K562 (cell line): ENCODE measurements around the gene PSMB7. TPM values are rescaled to one million over a fixed set of nuclear protein-coding genes. Genes with fewer than 3 reads are reported as not detected.

Experiments used
- ATAC-seq: fragments of 200-7000 bp; cut with Tn5 transposase; 3 replicates; pipeline ENCODE4 v1.9.1; 2020; ENCODE audit warnings: moderate library complexity
- BruUV-seq: library from RNA; stranded (reverse); fragments of 400-500 nt; replicated peaks from 2 replicates; lab custom pipeline; 2021; lab: Mats Ljungman, UMichigan
- CTCF ChIA-PET: fragments of 300-600 bp; formaldehyde crosslinking; extraction: SDS; loops from one replicate; lab custom pipeline; 2021; ENCODE audit warnings: low intra/inter-chr PET ratio; lab: Yijun Ruan, JAX
- POLR2A ChIA-PET: fragments of 300-600, 350-650 bp; sonication (Branson Sonifier 250); formaldehyde crosslinking; extraction: SDS; loops from one replicate; lab custom pipeline; 2021; ENCODE audit warnings: antibody characterized with exemption, inconsistent platforms; lab: Yijun Ruan, JAX
- DNase-seq, 4 experiments: peaks; one replicate each; pipeline versions ENCODE4 v3.0.0 to v3.0.0-alpha.2; 2011 to 2018; ENCODE audit warnings: low spot score in 3 of 4, mixed read lengths in 3 of 4; ENCODE audit errors: extremely low read depth in 1 of 4
- FAIRE-seq: peaks from 2 replicates; lab custom pipeline; 2011; peaks lifted over from hg19 to GRCh38; lab: Jason Lieb, UNC
- H2AFZ ChIP-seq: 2 replicates; pipeline ENCODE4 v1.6.0; 2011; ENCODE audit warnings: low read depth, low read length, control low read depth, inconsistent platforms
- H3K27ac ChIP-seq: fragments of 200-600 bp; 3 replicates; pipeline ENCODE4 v1.8.0; 2011; ENCODE audit warnings: low read depth, mild to moderate bottlenecking, control low read depth, inconsistent platforms, low read length, moderate library complexity, mixed read lengths; ENCODE audit errors: extremely low read depth
- H3K27me3 ChIP-seq, 2 experiments: fragments of 300-600 bp in 1 of 2; 2 replicates in 1 of 2; 3 replicates in 1 of 2; pipeline versions ENCODE4 v1.6.0 to v1.8.0; 2011; ENCODE audit warnings: inconsistent platforms in 2 of 2, low read length in 2 of 2, mild to moderate bottlenecking in 1 of 2, mixed read lengths in 1 of 2, moderate library complexity in 1 of 2; ENCODE audit not compliant: control insufficient read depth in 2 of 2, insufficient read depth in 2 of 2
- H3K36me3 ChIP-seq: fragments of 300-600 bp; 3 replicates; pipeline ENCODE4 v1.8.0; 2011; ENCODE audit warnings: mild to moderate bottlenecking, low read length, inconsistent platforms; ENCODE audit not compliant: control insufficient read depth, insufficient read depth
- H3K4me1 ChIP-seq, 2 experiments: fragments of 200-600 bp in 1 of 2; replicated peaks in 1 of 2; 2 replicates in 1 of 2; 3 replicates in 1 of 2; pipeline versions ENCODE4 v1.5.1 to v1.8.0; 2011; ENCODE audit warnings: inconsistent platforms in 2 of 2, low read length in 2 of 2, mild to moderate bottlenecking in 1 of 2, mixed read lengths in 1 of 2, moderate library complexity in 1 of 2; ENCODE audit not compliant: control insufficient read depth in 2 of 2, insufficient read depth in 2 of 2
- H3K4me2 ChIP-seq: 2 replicates; pipeline ENCODE4 v1.6.1; 2011; ENCODE audit warnings: low read length, control low read depth, inconsistent platforms, mixed read lengths; ENCODE audit not compliant: insufficient read depth
- H3K4me3 ChIP-seq: fragments of 200-600 bp; sonication (generic), shearing (Covaris generic); 2 replicates; pipeline ENCODE4 v1.5.1; 2016; ENCODE audit warnings: control low read depth, inconsistent platforms
- H3K79me2 ChIP-seq: fragments of 200-600 bp; 3 replicates; pipeline ENCODE4 v1.8.0; 2011; ENCODE audit warnings: low read length, inconsistent platforms; ENCODE audit not compliant: control insufficient read depth, insufficient read depth
- H3K9ac ChIP-seq, 2 experiments: 2 replicates each; pipeline versions ENCODE4 v1.6.0 to v1.6.1; 2011; ENCODE audit warnings: low read depth in 2 of 2, low read length in 2 of 2, control low read depth in 1 of 2, inconsistent platforms in 1 of 2, mild to moderate bottlenecking in 1 of 2, mixed read lengths in 1 of 2; ENCODE audit not compliant: insufficient read depth in 1 of 2
- H3K9me1 ChIP-seq: one replicate; pipeline ENCODE4 v1.6.0; 2011; ENCODE audit warnings: inconsistent platforms, mild to moderate bottlenecking, low read length, moderate library complexity; ENCODE audit not compliant: control insufficient read depth, insufficient read depth
- H3K9me3 ChIP-seq: replicated peaks from 2 replicates; pipeline ENCODE4 v1.5.1; 2011; ENCODE audit warnings: low read depth, low read length, inconsistent platforms; ENCODE audit not compliant: control insufficient read depth, insufficient read depth
- H4K20me1 ChIP-seq: replicated peaks from 2 replicates; pipeline ENCODE4 v1.6.1; 2011; ENCODE audit warnings: low read length, inconsistent platforms, mixed read lengths; ENCODE audit not compliant: control insufficient read depth, insufficient read depth
- CTCF ChIP-seq, 3 experiments: IDR thresholded peaks in 2 of 3; conservative IDR thresholded peaks in 1 of 3; 2 replicates each; pipeline ENCODE4 v1.5.1; 2011 to 2012; ENCODE audit warnings: low read length in 3 of 3, mild to moderate bottlenecking in 3 of 3, control low read depth in 2 of 3, improper control_type of control experiment in 1 of 3, inconsistent platforms in 1 of 3, low read depth in 1 of 3, mixed read lengths in 1 of 3, moderate library complexity in 1 of 3; ENCODE audit not compliant: insufficient read depth in 2 of 3
- FOXP1 ChIP-seq: sonication (generic); formaldehyde crosslinking; IDR thresholded peaks from 2 replicates; pipeline ENCODE4 v1.8.0; 2022; ENCODE audit warnings: mild to moderate bottlenecking, missing genetic modification reagents
- HES1 ChIP-seq: fragments of 450-650 bp; IDR thresholded peaks from 2 replicates; pipeline ENCODE4 v1.6.1; 2016; ENCODE audit warnings: low read depth, mild to moderate bottlenecking, moderate library complexity
- HNRNPUL1 ChIP-seq: fragments of 200-400 bp; formaldehyde crosslinking; IDR thresholded peaks from 2 replicates; pipeline ENCODE4 v1.6.1; 2017; ENCODE audit warnings: low read length
- MEF2A ChIP-seq: IDR thresholded peaks from 2 replicates; pipeline ENCODE4 v1.6.1; 2011; ENCODE audit warnings: low read depth, mild to moderate bottlenecking, low read length, moderate library complexity; ENCODE audit not compliant: control insufficient read depth
- RFX1 ChIP-seq: fragments of 450-650 bp; IDR thresholded peaks from 2 replicates; pipeline ENCODE4 v1.6.1; 2016; ENCODE audit warnings: mild to moderate bottlenecking, moderate library complexity
- SAFB2 ChIP-seq: fragments of 200-400 bp; formaldehyde crosslinking; IDR thresholded peaks from 2 replicates; pipeline ENCODE4 v1.6.1; 2018; ENCODE audit warnings: borderline replicate concordance, low read length, low read depth, moderate library complexity; ENCODE audit not compliant: severe bottlenecking
- TEAD1 ChIP-seq, 2 experiments: fragments of 450-650 bp in 1 of 2; sonication (generic) in 1 of 2; formaldehyde crosslinking; IDR thresholded peaks; 2 replicates each; pipeline versions ENCODE4 v1.4.0 to v1.8.0; 2020 to 2022; ENCODE audit warnings: mild to moderate bottlenecking in 2 of 2, missing genetic modification reagents in 1 of 2
- TSHZ1 ChIP-seq: fragments of 250-450 bp; sonication (Bioruptor Pico); IDR thresholded peaks from 2 replicates; pipeline ENCODE4 v1.4.0; 2020; ENCODE audit warnings: mild to moderate bottlenecking, moderate library complexity
- ZBTB34 ChIP-seq: fragments of 250-450 bp; sonication (Bioruptor Pico); IDR thresholded peaks from 2 replicates; pipeline ENCODE4 v1.8.0; 2021; ENCODE audit warnings: mild to moderate bottlenecking, moderate library complexity
- ZNF398 ChIP-seq: fragments of 250-450 bp; sonication (Bioruptor Pico); IDR thresholded peaks from 2 replicates; pipeline ENCODE4 v1.8.0; 2021; ENCODE audit warnings: moderate library complexity, mild to moderate bottlenecking, inconsistent platforms
- ZNF699 ChIP-seq: fragments of 250-450 bp; sonication (Bioruptor Pico); IDR thresholded peaks from 2 replicates; pipeline ENCODE4 v1.8.0; 2021; ENCODE audit warnings: mild to moderate bottlenecking, moderate library complexity; ENCODE audit not compliant: insufficient replicate concordance
- WGBS: fragments of 100-300 bp; shearing (Covaris generic); methylation state at CpG from one replicate; pipeline ENCODE4 v1.1.6; 2016; ENCODE audit warnings: low coverage, mixed read lengths; ENCODE audit not compliant: insufficient coverage; ENCODE audit errors: missing lambda C conversion rate; 5-methylcytosine and 5-hydroxymethylcytosine counted together
- in situ Hi-C: fragments of 300-500 bp; cut with MboI; formaldehyde crosslinking; loops from 4 replicates; pipeline ENCODE4 v1.15.0; 2018; ENCODE audit warnings: inconsistent platforms, mixed read lengths
- intact Hi-C: fragments of 100-400 bp; cut with micrococcal nuclease; formaldehyde crosslinking; loops from 2 replicates; pipeline ENCODE4 v1.14.2; 2022
- polyA plus RNA-seq, 8 experiments: library from polyadenylated mRNA; depleted of rRNA in 4 of 8; stranded (reverse) in 5 of 8; unstranded in 3 of 8; fragments of >200 nt; fragmentation: Nextera tagmentation in 2 of 8; fragmentation: Illumina TruSeq in 1 of 8; extraction: Ambion mirVana in 2 of 8; extraction: Trizol in 1 of 8; gene quantifications; 2 replicates each; pipeline versions ENCODE4 v1.2.1 to v1.2.3, GENCODE V29; 2011 to 2014; ENCODE audit warnings: inconsistent platforms in 1 of 8, missing spikeins in 1 of 8
- total RNA-seq, 7 experiments: library from RNA; depleted of rRNA in 6 of 7; stranded (reverse); fragments of >200 nt in 6 of 7; fragmentation: Illumina TruSeq in 2 of 7; extraction: Trizol in 2 of 7; gene quantifications; 2 replicates each; pipeline versions ENCODE4 v1.2.1 to v1.2.3, GENCODE V29; 2011 to 2021; ENCODE audit warnings: low replicate concordance in 1 of 7

PSMB7 gene
- total and polyA plus RNA-seq, 9 of the 15 experiments (the other 6 are each of a cell fraction or from before 2014, with no cell fraction given), result 321 to 978 (median 407) TPM

GRCh38 chr9:124331580-124331979 is 83.7 kb downstream of the PSMB7 start:
- H3K79me2 ChIP-seq, result no peaks in the 10 kb centered on the region
- no peaks in the 10 kb centered on the region for H3K9me3 ChIP-seq
- ChIA-PET CTCF (no interaction called here), POLR2A (no interaction called here)
- no peaks in the 10 kb centered on the region for H4K20me1 ChIP-seq
- H3K9ac ChIP-seq, result no peak overlapping the region; a peak in 1 of 4 replicates
- H3K4me1 ChIP-seq, result peaks cover 0 to 5% of the 10 kb centered on the region in 2 experiments; a peak in 2 of 5 replicates
- no peak overlapping the region for H3K27ac ChIP-seq
- ATAC-seq, result no peak
- in situ Hi-C loops, result no loop called here
- H3K36me3 ChIP-seq, result no peaks in the 10 kb centered on the region; the same call in 2 of the 3 replicates
- no peaks in the 10 kb centered on the region for H3K27me3 ChIP-seq
- H2AFZ ChIP-seq, result no peak overlapping the region
- no peak overlapping the region for H3K4me2 ChIP-seq
- intact Hi-C loops, result no loop called here
- FAIRE-seq, result no peak
- no peak for DNase-seq
- WGBS, result 49% methylated on average over 5 of the region's 11 CpGs
- H3K4me3 ChIP-seq, result no peak overlapping the region
- no TSS peak for BruUV-seq
- H3K9me1 ChIP-seq, result no peaks in the 10 kb centered on the region
- TF ChIP-seq RFX1 (no peak), ZBTB34 (CRISPR knock-in tag) (no peak), MEF2A (no peak), CTCF (IDR thresholded peaks at IDR 0.05 in 2 of 3, conservative IDR thresholded peaks at IDR 0.05 in 1 of 3; ENCODE audit: insufficient read depth in 2 of 3, low read depth in 1 of 3, low read length in 3 of 3) (no peak), ZNF398 (CRISPR knock-in tag) (no peak), TEAD1 (CRISPR knock-in tag; IDR thresholded peaks at IDR 0.05) (no peak), SAFB2 (no peak), TSHZ1 (CRISPR knock-in tag) (no peak), HES1 (no peak), FOXP1 (no peak), ZNF699 (CRISPR knock-in tag) (no peak), HNRNPUL1 (no peak)
